ENCODE data around the gene TOMM34. TPM values are rescaled to one million over a fixed set of nuclear protein-coding genes. Genes with fewer than 3 reads are reported as not detected.

Gene TOMM34
- total RNA-seq, 1 donor from 2014 or later: 11.4 TPM

DNA sequence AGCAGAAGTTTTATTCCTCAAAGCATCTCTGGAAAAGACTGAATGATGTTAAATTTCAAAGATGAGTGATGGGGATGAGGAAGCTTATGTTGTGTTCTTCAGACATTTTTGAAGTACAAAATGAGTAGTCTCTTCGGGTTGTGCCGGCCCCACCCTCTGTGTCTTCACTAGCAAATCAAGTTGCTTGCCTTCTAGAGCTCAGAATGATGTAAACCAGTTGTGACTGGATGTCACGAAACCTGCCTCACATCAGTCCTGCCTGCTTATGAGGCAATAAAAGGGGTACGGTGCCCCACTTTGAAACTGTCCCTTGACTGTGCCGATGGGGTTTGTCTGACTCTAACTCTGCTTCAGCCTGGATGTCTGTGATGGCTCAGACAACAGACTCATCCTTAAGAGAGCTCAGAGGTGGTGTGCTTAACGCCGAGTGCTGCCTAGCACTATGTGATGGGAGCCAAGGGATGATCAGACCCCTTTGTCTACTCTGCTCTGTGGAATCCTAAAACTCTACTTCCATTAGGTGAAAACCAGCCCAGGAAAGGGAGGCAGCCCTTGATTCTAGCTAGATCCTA is 19.0 kb downstream of the TOMM34 start:
- intact Hi-C loops (cut with micrococcal nuclease): no loop called here

DNA sequence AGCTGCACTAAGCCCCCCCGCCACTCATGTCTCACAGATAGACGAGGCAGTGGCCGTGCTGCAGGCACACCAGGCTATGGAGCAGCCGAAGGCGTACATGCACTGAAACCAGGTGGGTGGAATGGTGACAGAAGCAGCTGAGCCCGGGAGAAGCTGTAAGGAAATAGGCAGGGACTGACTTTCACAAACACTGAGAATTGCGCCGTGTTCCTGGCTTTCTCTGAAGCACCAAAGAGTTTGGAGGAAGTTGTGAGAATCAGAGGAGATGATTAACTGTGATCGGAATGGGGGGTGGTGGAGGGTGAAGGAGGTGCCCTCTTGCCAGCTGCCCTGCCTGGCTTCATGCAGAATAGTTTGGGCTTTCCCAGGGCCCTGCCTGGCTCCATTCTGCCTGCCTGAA is 21.6 kb downstream of the TOMM34 start:
- Histone ChIP-seq H3K4me1 (no peaks in the 10 kb centered on the region), H3K27me3 (ENCODE audit: low read depth) (no peaks in the 10 kb centered on the region), H3K4me3 (no peak overlapping the region), H3K9me3 (replicated peaks) (no peaks in the 10 kb centered on the region), H3K27ac (replicated peaks) (peak overlapping the region; percentile 18), H3K36me3 (peaks cover 29% of the 10 kb centered on the region)
- TF ChIP-seq, protein P1, sequence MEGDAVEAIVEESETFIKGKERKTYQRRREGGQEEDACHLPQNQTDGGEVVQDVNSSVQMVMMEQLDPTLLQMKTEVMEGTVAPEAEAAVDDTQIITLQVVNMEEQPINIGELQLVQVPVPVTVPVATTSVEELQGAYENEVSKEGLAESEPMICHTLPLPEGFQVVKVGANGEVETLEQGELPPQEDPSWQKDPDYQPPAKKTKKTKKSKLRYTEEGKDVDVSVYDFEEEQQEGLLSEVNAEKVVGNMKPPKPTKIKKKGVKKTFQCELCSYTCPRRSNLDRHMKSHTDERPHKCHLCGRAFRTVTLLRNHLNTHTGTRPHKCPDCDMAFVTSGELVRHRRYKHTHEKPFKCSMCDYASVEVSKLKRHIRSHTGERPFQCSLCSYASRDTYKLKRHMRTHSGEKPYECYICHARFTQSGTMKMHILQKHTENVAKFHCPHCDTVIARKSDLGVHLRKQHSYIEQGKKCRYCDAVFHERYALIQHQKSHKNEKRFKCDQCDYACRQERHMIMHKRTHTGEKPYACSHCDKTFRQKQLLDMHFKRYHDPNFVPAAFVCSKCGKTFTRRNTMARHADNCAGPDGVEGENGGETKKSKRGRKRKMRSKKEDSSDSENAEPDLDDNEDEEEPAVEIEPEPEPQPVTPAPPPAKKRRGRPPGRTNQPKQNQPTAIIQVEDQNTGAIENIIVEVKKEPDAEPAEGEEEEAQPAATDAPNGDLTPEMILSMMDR (IDR thresholded peaks at IDR 0.05; ENCODE audit: borderline replicate concordance): no peak
- intact Hi-C loops (cut with micrococcal nuclease): no loop called here
- DNase-seq: no peak

More for the DNA sequence above, 19.0 kb downstream of the TOMM34 start:
- Histone ChIP-seq H3K36me3 (peaks cover 50% of the 10 kb centered on the region), H3K27ac (replicated peaks) (no peak overlapping the region), H3K9me3 (replicated peaks) (no peaks in the 10 kb centered on the region), H3K4me1 (no peaks in the 10 kb centered on the region), H3K27me3 (ENCODE audit: low read depth) (no peaks in the 10 kb centered on the region), H3K4me3 (no peak overlapping the region)
- DNase-seq: no peak
- TF ChIP-seq, protein P1 (IDR thresholded peaks at IDR 0.05; ENCODE audit: borderline replicate concordance): no peak

DNA sequence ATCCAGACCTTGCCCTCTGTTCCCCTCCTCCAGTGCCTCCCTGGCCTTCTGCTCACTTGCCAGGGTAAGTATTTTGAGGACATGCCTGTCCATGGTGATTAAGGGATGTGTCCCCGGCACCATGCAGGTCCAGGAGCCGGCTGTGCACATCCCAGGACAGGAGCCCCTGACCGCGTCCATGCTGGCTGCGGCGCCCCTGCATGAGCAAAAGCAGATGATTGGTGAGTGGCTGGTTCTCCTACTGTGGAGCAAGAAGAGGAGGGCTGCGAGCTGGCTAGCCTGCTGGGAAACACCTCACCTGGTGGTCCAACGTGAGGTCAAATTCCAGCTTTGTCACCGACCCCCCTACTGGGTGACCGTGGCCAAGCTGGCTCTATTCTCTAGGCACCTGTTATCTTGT is 23.7 kb downstream of the TOMM34 start:
- no peak for DNase-seq
- intact Hi-C loops (cut with micrococcal nuclease): no loop called here
- TF ChIP-seq, protein P1 (IDR thresholded peaks at IDR 0.05; ENCODE audit: borderline replicate concordance): no peak
- Histone ChIP-seq H3K4me1 (no peaks in the 10 kb centered on the region), H3K9me3 (replicated peaks) (no peaks in the 10 kb centered on the region), H3K27me3 (ENCODE audit: low read depth) (no peaks in the 10 kb centered on the region), H3K36me3 (peaks cover 9% of the 10 kb centered on the region), H3K27ac (replicated peaks) (no peak overlapping the region), H3K4me3 (no peak overlapping the region)

DNA sequence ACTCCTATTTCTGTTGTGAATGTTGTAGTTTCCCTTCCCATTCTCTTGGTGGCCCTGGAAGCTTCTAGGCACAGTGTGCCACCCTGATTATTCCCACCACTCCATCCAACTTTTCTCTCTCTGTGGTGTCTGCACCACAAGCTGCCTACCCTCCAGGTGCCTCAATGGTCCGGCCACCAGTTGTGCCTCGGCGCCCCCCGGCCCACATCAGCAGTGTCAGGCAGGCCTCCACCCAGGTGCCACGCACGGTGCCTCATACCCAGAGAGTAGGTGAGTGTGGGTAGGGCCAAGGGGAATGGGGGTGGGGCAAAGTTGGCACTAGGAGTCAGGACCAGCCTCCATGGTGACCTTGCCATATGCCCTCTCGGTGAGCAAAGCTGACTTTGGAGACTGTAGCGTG is 27.3 kb downstream of the TOMM34 start:
- no peak for DNase-seq
- Histone ChIP-seq H3K4me1 (no peaks in the 10 kb centered on the region), H3K9me3 (replicated peaks) (no peaks in the 10 kb centered on the region), H3K27me3 (ENCODE audit: low read depth) (no peaks in the 10 kb centered on the region), H3K27ac (replicated peaks) (no peak overlapping the region), H3K4me3 (no peak overlapping the region), H3K36me3 (peaks cover 1% of the 10 kb centered on the region)
- TF ChIP-seq, protein P1 (IDR thresholded peaks at IDR 0.05; ENCODE audit: borderline replicate concordance): no peak
- intact Hi-C loops (cut with micrococcal nuclease): no loop called here

DNA sequence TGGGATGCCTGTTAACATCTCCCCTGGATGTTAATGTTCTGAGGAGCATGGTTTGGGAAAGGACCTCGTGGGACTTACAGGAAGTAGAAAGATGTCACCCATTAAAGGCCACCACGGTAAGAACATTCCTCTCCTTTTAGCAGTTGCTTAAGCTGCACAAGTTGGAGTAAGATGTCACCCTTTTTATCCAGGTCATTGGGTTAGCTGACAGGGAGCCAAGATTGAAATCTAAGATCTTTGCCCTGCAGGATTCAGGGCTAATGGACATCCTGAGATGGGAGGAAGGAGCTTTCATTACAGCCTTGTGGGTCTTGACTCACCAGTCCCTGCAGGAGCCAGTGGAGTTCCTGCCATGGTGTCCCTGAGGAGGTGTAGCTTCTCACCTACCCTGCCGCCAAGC is 28.3 kb downstream of the TOMM34 start:
- no peaks in the 10 kb centered on the region for H3K36me3 ChIP-seq
- no peak overlapping the region for H3K4me3 ChIP-seq
- H3K9me3 ChIP-seq (replicated peaks): no peaks in the 10 kb centered on the region
- H3K4me1 ChIP-seq: no peaks in the 10 kb centered on the region
- no peaks in the 10 kb centered on the region for H3K27me3 ChIP-seq (ENCODE audit: low read depth)
- TF ChIP-seq, protein P1 (IDR thresholded peaks at IDR 0.05; ENCODE audit: borderline replicate concordance): no peak
- intact Hi-C loops (cut with micrococcal nuclease): no loop called here
- no peak overlapping the region for H3K27ac ChIP-seq (replicated peaks)
- DNase-seq: no peak
